ENCODE data around the gene C2orf15. TPM values are rescaled to one million over a fixed set of nuclear protein-coding genes. Genes with fewer than 3 reads are reported as not detected.
"Not testable (repeated sequence)": the region's sequence is repeated elsewhere in the genome, so short reads cannot be mapped to it uniquely, and the experiment has no call there.

The C2orf15 gene
- total RNA-seq, 4 donors from 2014 or later, result 1.2 to 4.2 (median 2.7) TPM

- no peak overlapping the region for H3K4me3 ChIP-seq (ENCODE audit: low read depth, poor library complexity, severe bottlenecking)
- intact Hi-C loops (cut with DNase I; ENCODE audit: low total_unique reads), result loop anchor here (10.0 kb wide), 1 partner anchor 926 kb away; no protein-coding TSS in a partner anchor
- DNase-seq (ENCODE audit: low spot score in 2 of 2), result no peak
- WGBS, 2 donors, result 68 to 86% methylated on average over 2 of the region's 2 CpGs
- TF ChIP-seq POLR2A (IDR thresholded peaks at IDR 0.05) (no peak), CTCF (IDR thresholded peaks at IDR 0.05) (no peak)
These were observed 30.3 kb upstream of the C2orf15 start for GRCh38 chr2:99111236-99111635.

- WGBS, 2 donors, result 93 to 97% methylated on average over 1 of the region's 1 CpG
- no peak for TF ChIP-seq CTCF (IDR thresholded peaks at IDR 0.05)
- no peak for TF ChIP-seq POLR2A (IDR thresholded peaks at IDR 0.05)
- no peak overlapping the region for H3K4me3 ChIP-seq (ENCODE audit: low read depth, poor library complexity, severe bottlenecking)
- no peak for DNase-seq (ENCODE audit: low spot score in 2 of 2)
- intact Hi-C loops (cut with DNase I; ENCODE audit: low total_unique reads), result loop anchor here (10.0 kb wide), 1 partner anchor 927 kb away; no protein-coding TSS in a partner anchor
These were observed 29.6 kb upstream of the C2orf15 start for GRCh38 chr2:99111945-99112344.

- intact Hi-C loops (cut with DNase I; ENCODE audit: low total_unique reads), result loop anchor here (10.0 kb wide), 1 partner anchor 928 kb away; no protein-coding TSS in a partner anchor
- TF ChIP-seq CTCF (IDR thresholded peaks at IDR 0.05), result no peak
- TF ChIP-seq POLR2A (IDR thresholded peaks at IDR 0.05), result no peak
- 76 to 79% methylated on average over 4 of the region's 4 CpGs for WGBS, 2 donors
- no peak overlapping the region for H3K4me3 ChIP-seq (ENCODE audit: low read depth, poor library complexity, severe bottlenecking)
- DNase-seq (ENCODE audit: low spot score in 2 of 2), result no peak
These were observed 28.9 kb upstream of the C2orf15 start for GRCh38 chr2:99112617-99113016.

- no peak for DNase-seq (ENCODE audit: low spot score in 2 of 2)
- intact Hi-C loops (cut with DNase I; ENCODE audit: low total_unique reads), result no loop called here
- H3K4me3 ChIP-seq (ENCODE audit: low read depth, poor library complexity, severe bottlenecking), result no peak overlapping the region
- TF ChIP-seq CTCF (IDR thresholded peaks at IDR 0.05), result no peak
- no peak for TF ChIP-seq POLR2A (IDR thresholded peaks at IDR 0.05)
- 68 to 72% methylated on average over 2 of the region's 2 CpGs for WGBS, 2 donors
These were observed 13.5 kb upstream of the C2orf15 start for GRCh38 chr2:99127981-99128380.

- 92 to 93% methylated on average over 2 of the region's 2 CpGs for WGBS, 2 donors
- intact Hi-C loops (cut with DNase I; ENCODE audit: low total_unique reads); H3K4me3 ChIP-seq (ENCODE audit: low read depth, poor library complexity, severe bottlenecking); DNase-seq (ENCODE audit: low spot score in 2 of 2): not testable (repeated sequence)
These were observed 6.4 kb upstream of the C2orf15 start for GRCh38 chr2:99135044-99135556.

GRCh38 chr2:99139003-99139402, 2.5 kb upstream of the C2orf15 start:
- DNase-seq (ENCODE audit: low spot score in 2 of 2), result no peak
- no peak overlapping the region for H3K4me3 ChIP-seq (ENCODE audit: low read depth, poor library complexity, severe bottlenecking)
- no peak for TF ChIP-seq CTCF (IDR thresholded peaks at IDR 0.05)
- TF ChIP-seq POLR2A (IDR thresholded peaks at IDR 0.05), result no peak
- intact Hi-C loops (cut with DNase I; ENCODE audit: low total_unique reads), result no loop called here
- 96 to 99% methylated on average over 4 of the region's 4 CpGs for WGBS, 2 donors

Data from lower leg skin (tissue), 4 donors.